NCI-H82 (cell line): ENCODE results near the gene ZNF813.
"Not testable (repeated sequence)": the region's sequence is repeated elsewhere in the genome, so short reads cannot be mapped to it uniquely, and the experiment has no call there.

Experiments
- DNase-seq: peaks from one replicate; lab custom pipeline; 2025; lab: John Stamatoyannopoulos, UW

ZNF813 gene

DNA sequence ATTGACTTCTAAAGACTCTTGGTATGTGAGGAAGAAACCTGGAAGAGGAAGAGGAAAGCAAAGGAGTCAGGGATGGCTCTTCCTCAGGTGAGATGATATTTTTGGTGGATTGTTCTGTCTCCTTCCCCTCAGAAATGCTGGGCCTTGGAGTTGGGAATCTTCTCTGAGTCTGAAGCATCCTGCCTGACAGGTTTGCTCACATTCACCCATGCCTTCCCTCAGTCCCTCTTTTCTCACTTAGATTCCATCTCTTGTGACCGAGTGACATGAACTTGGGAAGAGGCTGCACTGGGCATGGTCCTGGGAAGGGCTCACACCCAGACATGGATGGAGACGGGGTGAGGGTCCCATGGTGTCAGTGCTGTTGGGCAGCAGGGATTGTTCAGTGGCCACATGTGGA, 16.2 kb downstream of the ZNF813 start:
- DNase-seq, result not testable (repeated sequence)

DNA sequence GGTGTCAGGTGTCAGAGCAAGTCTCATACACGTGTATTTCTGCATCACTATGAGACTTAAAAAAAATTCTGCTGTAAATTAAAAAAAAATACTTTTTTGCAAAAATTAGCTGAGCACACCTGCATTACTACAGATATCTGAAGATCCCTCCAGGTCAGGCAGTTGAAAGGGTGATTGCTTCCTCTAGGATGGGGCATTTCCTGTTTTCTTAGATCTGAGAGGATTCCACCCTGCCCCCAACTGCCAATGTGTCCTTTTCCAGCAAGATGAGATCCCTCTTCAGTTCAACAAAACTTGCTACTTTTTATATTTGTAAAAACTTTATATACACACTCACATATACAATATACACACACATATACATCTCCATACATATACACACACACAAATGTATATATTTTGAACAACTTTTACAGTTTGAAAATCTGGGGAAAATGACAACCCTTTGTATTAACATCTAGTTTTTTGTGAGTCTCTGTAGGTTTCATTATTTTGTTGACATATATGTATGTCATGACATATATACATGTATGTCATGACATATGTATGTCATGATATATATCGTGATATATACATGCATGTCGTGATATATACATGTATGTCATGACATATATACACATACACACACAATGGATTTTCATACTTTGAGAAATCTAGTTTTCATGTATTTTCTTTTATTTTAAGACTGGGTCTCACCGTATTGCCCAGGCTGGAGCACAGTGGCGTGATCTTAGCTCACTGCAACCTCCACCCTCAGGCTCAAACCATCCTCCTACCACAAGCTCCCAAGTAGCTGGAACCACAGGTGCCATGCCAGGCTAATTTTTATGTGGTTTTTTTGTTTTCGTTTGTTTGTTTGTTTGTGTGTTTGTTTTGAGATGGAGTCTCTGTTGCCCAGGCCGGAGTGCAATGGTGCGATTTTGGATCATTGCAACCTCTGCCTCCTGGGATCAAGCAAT, 17.8 kb downstream of the ZNF813 start:
- DNase-seq, result no peak

DNA sequence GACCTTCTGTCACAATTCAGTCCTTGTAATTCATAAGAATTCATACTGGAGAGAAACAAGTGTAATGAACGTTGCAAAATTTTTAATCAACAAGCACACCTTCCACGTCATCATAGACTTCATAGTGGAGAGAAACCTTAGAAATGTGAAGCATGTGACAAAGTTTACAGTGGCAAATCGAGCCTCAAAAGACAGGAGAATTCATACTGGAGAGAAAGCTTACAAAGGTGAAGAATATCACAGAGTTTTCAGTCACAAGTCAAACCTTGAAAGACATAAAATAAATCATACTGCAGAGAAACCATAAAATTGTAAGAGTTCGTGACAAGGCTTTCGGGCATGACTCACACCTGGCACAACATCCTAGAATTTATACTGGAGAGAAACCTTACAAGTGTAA, 24.6 kb downstream of the ZNF813 start:
- DNase-seq, result no peak

DNA sequence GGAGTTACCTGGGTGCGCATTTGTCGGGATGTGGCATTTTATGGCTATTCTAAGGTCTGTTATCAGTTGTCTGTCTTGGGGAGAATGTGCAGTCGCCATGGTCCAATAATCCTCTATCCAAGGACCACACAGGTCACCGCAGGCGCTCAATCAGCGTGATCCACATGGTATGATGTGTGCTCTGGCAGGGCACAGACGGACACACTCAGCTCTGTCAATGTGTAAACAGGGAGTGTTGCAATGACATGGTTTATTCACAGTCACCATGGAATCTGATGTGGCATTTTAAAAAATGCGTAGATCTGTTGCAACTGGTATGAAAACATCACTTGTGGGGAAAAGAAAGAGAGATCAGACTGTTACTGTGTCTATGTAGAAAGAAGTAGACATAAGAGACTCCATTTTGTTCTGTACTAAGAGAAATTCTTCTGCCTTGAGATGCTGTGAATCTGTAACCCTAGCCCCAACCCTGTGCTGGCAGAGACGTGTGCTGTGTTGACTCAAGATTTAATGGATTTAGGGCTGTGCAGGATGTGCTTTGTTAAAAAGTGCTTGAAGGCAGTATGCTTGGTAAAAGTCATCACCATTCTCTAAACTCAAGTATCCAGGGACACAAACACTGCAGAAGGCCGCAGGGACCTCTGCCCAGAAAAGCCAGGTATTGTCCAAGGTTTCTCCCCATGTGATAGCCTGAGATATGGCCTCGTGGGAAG, 29.9 kb downstream of the ZNF813 start:
- DNase-seq, result peak; percentile 29

DNA sequence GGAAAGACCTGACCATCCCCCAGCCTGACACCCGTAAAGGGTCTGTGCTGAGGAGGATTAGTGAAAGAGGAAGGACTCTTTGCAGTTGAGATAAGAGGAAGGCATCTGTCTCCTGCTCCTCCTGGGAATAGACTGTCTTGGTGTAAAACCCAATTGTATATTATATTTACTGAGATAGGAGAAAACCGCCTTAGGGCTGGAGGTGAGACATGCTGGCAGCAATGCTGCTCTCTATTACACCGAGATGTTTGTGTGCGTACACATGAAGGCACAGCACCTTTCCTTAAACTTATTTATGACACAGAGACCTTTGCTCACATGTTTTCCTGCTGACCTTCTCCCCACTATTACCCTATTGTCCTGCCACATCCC, 30.5 kb downstream of the ZNF813 start:
- peak; percentile 40 for DNase-seq

DNA sequence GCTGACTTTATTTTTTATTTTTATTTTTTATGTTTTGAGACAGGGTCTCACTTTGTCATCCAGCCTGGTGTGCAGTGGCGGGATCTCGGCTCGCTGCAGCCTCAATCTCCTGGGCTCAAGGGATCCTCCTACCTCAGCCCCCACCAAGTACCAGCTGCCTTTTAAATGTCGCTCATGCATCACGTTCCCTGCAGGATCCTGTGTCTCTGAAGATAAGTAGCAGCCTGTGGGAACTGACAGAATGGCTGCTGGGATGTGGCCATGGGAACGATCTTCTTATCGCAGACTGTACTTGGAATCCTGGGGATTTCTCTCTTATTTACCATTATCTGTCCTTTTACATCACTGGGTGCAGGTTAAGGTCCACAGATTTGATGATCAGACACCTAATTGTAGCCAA, 35.6 kb downstream of the ZNF813 start:
- DNase-seq, result peak; percentile 5

DNA sequence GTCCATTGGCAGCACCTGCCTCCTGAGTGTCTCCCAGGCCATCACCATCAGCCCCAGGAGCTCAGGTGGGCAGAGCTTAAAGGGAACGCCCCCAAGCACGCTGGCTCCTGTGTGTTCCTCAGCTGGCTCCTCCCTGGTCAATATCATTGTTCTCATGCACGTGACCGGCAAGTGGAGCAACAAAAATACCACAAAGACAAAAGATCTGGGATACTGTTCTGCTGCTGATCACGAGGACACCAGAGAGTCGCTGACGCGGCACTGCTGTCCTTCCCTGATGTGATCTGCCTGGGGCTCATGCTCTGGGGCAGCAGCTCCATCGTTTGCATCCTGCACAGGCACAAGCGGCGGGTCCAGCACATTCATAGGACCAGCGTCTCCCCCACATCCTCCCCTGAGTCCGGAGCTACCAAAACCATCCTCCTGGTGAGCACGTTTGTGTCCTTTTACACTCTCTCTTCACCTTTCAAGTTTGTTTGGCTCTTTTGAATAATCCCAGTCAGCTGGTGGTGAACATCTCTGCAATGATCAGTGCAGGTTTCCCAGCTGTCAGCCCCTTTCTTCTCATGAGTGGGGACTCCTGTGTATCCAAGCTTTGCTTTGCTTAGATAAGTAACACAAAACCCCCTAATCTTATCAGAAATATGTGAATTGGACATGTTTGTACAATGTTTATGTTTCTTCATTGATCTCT, 36.3 kb downstream of the ZNF813 start:
- not testable (repeated sequence) for DNase-seq

DNA sequence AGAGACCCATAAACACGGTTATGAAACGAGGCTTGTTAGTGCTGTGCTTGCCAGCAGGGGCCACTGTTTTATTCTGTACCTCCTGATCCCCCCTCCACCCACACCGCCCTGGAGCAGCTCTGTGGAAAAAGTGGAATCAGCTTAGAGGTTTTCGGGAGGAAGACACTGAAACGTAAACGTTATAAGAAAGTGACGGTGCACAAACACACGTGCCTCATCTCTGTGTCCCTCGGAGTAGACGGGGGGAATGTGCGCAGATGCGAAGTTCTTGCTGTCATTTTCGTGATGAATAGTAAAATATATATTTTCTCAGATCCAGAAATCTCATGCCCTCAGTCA, 36.8 kb downstream of the ZNF813 start:
- peak; percentile 55 for DNase-seq

DNA sequence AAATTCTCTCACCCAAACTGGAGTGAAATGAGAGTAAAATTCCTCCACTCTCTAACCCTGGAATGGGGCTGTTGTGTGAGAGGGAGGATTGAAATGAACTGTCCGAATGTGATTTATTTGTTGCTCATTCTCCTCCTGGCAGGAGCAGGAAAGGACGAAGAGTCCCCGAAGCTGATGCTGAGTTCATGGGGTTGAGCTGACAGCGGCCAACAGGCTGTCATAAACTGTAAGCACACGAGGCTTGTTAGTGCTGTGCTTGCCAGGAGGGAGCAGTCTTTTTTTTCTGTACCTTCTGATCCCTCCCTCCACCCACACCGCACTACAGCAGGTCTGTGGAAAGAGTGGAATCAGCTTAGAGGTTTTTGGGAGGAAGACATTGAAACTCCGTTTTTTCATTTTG, 37.4 kb downstream of the ZNF813 start:
- DNase-seq, result peak; percentile 12

DNA sequence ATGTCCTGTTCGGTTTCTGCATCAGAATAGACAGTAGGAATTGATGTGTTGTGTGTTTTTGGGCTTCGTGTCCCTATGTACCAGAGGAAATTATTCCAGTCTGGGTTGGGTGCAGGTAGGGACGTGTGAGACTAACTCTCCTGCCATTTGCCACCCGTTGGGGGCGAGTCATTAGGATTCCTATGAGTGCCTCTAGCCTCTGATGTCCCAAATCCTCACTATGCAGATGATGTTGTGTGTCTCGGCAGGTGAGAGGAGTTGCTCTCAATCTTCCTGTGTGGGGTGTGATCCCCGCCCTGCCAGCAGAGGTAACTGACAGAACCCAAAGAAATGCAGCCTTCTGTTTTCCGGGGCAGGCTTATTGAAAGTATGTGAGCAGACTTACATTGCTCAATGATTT, 39.2 kb downstream of the ZNF813 start:
- no peak for DNase-seq

DNA sequence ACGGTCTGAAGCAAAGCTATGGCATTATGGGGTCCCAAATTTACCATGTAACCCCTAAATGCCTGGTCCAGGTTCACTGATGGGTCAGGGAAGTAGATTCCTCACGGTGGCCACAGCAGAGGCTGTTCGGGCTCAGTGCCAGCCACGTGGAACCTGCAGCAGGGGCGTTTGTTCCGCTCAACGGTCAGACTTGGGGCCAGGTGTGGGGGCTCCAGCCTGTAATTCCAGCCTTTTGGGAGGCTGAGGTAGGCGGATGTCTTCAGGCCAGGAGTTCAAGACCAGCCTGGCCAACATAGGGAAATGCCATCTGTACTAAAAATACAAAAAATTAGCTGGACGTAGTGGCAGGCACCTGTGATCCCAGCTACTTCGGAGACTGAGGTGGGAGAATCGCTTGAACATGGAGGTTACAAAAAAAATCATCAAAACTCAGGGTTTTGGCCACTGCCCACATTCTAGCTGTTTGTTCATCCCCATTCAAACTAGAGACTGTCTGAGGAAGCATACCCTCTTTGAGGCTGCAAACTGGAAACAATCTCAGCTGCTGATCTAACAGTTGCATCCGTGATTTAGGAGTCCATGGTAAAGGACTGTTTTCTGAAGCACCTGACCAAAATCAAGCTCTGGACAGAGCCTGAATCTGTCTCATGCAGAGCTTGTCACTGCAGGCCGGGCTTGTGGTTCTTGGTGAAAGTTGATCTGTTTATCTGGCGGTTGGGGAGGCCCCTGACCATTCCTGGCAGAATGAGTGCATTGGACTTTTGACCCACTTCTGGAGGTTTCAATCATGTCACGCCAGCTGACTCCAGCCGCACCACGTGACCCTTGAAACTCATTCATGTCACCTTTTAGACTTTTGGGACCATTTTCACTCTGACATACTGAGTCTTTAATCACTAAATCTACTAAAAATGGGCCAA, 40.2 kb downstream of the ZNF813 start:
- no peak for DNase-seq

DNA sequence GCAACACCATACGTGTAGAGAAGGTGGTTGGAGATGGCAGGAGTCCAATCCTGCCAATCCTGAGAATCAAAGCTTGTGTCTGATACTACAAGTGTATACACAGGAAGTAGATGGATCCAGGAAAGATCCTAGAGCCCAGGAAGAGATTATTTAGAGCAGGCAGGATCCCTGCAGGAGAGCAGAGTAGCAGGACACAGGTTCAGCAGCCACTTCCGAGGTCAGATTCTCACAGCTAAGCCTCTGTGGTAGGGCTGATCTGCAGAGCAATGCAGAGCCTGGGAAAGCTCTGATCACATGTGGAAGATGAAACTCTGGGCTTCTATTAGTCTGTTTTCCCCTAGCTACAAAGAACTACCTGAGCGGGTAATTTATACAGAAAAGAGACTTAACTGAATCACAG, 41.9 kb downstream of the ZNF813 start:
- no peak for DNase-seq

DNA sequence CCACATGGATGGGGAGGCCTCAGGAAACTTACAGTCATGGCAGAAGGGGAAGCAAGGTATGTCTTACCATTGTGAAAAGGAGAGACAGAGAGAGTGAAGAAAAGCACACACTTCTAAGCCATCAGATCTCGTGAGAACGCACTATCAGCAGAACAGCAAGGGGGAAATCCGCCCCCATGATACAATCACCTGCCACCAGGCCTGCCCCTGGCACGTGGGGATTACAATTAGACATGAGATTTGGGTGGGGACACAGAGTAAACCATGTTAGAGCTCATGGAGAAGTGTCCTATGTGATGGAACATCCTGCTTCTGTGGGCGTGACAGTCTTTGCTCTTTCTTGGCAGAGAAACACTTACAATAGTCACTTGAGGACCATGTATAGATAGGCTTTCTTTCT, 42.3 kb downstream of the ZNF813 start:
- no peak for DNase-seq

DNA sequence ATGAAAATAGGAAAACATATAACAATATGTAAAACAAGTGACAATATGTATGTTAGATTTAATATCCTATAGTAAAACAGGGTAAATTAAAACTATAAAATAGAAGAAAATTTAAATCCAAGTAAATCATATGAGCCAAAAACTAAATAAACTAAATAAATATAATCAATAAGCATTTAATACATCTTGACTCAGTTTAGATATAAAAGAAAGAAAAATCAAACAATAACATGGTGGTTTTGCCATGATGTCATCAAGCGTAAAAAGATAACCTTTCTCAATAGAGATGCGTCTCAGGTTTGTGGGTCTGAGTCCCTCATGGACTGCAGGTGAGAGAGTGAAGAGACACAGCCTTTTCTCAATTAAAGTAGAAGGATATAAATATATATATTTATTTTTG, 43.8 kb downstream of the ZNF813 start:
- no peak for DNase-seq

DNA sequence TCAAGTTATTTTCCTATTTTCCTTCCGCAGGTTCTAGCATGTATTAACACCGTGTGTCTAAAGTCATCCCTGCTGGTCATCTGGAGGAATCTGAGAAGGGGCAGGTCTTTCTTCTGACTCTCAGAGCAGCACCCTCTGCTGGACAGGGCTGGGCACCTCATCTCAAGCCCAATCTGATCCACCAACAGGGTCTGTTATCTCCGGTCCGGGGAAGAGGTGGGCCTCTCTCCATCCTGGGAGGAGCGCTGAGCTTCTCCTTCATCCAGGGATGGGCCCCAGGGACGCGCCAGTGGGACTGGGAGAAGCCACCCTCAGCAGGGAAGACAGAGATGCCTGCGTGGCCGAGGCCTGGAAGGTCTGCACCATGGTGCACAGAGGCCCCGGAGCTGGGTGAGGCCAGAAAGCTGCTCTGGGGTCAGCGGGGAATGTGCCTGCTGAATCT, 44.4 kb downstream of the ZNF813 start:
- peak; percentile 77 for DNase-seq

DNA sequence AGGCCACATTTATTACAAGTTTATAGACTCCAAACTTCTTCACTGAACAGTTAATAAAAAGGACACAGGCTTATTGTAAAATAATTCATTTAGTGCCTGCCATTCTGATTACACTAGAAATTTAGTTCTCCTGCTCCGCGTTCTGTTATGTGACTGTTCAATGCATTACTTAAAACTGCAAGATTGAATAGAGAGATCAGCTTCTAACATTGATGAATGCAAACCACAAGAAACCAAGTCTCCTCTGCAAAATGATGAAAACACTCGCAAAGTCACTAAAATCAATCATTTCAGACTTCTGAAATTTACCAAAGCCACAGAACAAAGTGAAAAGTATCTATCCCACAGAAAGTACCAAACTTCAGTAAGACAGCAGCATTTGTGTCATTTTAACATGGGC, 47.5 kb downstream of the ZNF813 start:
- not testable (repeated sequence) for DNase-seq

DNA sequence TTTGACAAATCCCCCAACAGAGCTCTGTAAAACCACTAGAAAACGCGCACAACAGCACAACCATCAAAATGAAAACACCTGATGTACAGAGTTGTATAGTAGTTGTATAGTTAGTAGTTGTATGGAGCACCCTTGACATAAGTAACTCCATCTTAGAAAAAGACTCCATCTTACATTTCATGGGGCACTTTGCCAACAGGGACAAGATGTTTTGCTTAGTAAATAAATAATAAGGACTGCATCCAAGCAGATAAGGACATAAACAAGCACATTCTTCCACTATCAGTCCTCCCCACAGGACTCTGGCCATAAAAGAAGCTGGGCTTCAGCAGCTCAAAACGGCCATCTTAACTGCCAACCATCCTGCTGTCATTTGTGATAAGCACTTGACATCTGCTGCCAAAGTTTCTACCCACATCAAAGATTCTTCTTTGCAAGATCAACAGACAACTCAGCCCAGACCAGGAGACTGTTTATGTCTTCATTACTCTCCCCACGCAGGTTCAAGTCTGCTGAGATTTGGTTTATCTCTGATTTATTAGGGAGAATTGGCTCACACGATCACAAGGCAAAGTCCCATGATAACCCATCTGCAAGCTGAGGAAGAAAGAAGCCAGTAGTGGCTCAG, 49.7 kb downstream of the ZNF813 start:
- no peak for DNase-seq

DNA sequence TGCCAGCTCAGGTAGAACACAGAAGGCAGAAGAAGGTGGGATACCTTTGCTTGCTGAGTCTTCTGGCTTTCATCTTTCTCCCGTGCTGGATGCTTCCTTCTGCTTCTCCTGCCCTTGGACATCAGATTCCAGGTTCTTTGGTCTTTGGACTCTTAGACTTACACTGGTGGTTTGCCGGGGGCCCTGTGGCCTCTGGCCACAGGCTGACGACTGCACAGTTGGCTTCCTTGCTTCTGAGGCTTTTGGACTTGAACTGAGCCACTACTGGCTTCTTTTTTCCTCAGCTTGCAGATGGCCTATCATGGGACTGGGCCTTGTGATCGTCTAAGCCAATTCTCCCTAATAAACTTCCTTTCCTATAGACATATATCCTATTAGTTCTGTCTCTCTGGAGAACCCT, 50.6 kb downstream of the ZNF813 start:
- peak; percentile 29 for DNase-seq

DNA sequence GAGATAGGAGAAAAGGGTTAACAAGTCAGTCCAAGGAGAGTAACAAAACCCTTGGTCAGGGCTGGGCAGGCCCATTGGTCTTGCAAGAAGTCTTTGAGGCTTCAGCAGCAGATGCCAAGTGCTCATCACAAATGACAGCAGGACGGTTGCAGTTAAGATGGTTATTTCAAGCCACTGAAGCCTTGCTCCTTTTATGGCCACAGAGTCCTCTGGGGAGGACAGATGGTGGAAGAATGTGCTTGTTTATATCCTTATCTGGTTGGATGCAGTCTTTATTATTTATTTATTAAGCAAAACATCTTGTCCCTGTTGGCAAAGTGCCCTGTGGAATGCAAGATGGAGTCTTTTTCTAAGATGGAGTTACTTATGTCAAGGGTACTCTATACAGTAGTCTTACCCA, 51.2 kb downstream of the ZNF813 start:
- peak; percentile 21 for DNase-seq

DNA sequence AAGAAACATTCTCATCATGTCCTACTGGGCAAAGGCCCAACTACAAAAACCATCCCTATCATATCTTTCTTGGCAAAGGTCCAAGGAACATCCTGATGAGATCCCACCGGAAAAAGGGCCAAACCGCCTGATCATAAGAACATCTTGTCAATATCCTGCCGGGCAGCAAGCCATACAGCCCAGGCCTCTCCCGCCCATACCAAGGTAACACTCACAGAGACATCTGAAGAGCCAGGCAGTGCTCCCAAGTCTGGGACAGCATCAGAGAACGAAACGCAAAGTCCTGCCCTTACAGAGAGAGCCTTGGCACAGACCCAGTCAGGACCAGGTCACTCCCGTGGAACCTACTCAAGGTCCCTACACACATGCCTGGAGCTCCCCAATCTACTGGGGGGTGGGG, 51.9 kb downstream of the ZNF813 start:
- no peak for DNase-seq

DNA sequence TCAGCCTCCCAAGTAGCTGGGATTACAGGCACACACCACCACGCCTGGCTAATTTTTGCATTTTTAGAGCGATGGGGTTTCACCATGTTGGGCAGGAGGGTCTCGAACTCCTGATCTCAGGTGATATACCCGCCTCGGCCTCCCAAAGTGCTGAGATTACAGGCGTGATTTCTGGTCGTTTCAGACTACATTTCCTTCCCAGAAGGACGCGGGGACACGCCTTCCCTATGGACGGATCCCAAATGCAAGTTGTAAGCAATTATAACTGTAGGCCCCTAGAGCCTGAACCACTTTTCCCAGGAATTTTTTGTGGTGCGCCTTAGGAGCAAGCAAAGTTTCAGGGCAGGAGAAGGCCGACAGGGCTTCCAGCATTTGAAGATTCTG, 52.6 kb downstream of the ZNF813 start:
- no peak for DNase-seq
